Measurements from ENCODE around the gene DSEL.

The DSEL gene

DNA sequence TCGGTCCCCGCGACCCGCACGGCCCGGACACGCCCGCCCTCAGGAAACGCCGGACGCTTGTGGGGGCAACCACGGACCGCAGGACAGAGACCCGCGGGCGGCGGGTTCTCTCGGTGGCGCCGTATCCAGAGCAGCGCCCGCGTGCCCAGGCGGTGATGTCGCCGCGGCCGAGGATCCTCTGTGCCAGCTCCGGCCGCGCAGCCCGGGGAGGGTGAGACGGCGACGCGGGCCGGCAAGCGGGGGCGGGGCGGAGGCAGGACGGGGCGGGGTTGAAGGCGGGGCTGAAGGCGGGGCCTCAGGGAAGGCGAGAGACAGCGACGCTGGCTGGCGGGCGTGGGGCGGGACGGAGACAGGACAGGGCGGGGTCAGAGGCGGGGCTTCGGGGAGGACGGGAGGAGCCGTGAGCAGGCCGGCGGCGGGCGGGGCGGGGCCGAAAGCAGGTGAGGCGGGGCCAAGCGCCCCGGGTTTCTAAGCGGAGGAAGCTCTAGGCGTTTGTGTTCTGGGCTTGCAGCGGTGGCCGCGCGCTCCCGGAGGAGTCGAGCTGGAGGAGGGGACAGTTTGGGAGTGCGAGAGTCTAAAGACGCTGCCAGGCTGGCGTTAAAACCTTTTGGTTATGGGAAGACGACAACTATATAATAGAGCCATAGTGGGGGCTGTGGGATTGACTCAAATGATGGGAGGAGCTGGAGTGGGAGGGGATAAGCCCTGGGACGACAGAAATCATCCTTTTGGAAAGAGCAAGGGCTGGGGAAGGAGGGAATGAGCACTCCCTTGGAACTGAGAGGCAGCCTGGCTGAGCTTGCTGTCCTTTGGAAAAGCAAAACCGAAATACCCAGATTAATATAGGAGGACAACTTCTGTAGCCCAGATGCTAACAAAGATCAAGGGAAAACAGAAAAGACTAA is at the start of gene DSEL:
Gene DSEL, minus strand, starts transcription at position 182 of the 905 bp plus-strand sequence. CDS start 2,112 bp downstream, outside the sequence.
- DNase-seq (ENCODE audit: low read depth): peak; percentile 97
- no peak for TF ChIP-seq CTCF (conservative IDR thresholded peaks at IDR 0.05; ENCODE audit: low read length)
- H3K4me3 ChIP-seq (ENCODE audit: low read length): peak within 1 kb of the TSS; percentile 87

DNA sequence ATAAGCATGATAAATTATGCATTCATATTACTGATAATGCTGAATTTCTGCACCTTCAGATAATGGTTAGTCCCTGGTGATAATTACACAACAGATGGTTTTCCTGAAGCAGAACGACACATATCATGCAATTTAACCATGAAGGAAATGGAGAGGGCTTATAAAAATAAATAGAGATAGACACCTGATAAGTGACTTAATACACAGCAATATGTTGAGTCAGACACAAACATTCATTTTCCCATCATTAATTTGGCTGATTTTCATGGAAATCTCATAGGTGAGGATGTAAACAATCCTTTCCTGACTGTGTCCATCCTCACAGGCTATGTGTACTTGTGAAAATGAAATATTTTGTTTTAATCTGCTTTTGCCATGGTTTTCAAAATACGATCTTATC is 36.9 kb upstream of the DSEL start:
- TF ChIP-seq CTCF (conservative IDR thresholded peaks at IDR 0.05; ENCODE audit: low read length): no peak
- no peak for DNase-seq (ENCODE audit: low read depth)
- no peak overlapping the region for H3K4me3 ChIP-seq (ENCODE audit: low read length)

- no peak overlapping the region for H3K4me3 ChIP-seq (ENCODE audit: low read length)
- TF ChIP-seq CTCF (conservative IDR thresholded peaks at IDR 0.05; ENCODE audit: low read length): no peak
- DNase-seq (ENCODE audit: low read depth): no peak
These were observed 34.5 kb upstream of the DSEL start for GRCh38 chr18:67550872-67551520.

- H3K4me3 ChIP-seq (ENCODE audit: low read length): no peak overlapping the region
- DNase-seq (ENCODE audit: low read depth): no peak
- no peak for TF ChIP-seq CTCF (conservative IDR thresholded peaks at IDR 0.05; ENCODE audit: low read length)
These were observed 33.4 kb upstream of the DSEL start for GRCh38 chr18:67549946-67550345.

- no peak for TF ChIP-seq CTCF (conservative IDR thresholded peaks at IDR 0.05; ENCODE audit: low read length)
- peak; percentile 38 for DNase-seq (ENCODE audit: low read depth)
- no peak overlapping the region for H3K4me3 ChIP-seq (ENCODE audit: low read length)
These were observed 29.2 kb upstream of the DSEL start for GRCh38 chr18:67545681-67546080.

GRCh38 chr18:67540559-67540958 is 24.0 kb upstream of the DSEL start:
- no peak for TF ChIP-seq CTCF (conservative IDR thresholded peaks at IDR 0.05; ENCODE audit: low read length)
- no peak for DNase-seq (ENCODE audit: low read depth)
- H3K4me3 ChIP-seq (ENCODE audit: low read length): no peak overlapping the region

- no peak for DNase-seq (ENCODE audit: low read depth)
- H3K4me3 ChIP-seq (ENCODE audit: low read length): no peak overlapping the region
- TF ChIP-seq CTCF (conservative IDR thresholded peaks at IDR 0.05; ENCODE audit: low read length): no peak
These were observed 15.4 kb upstream of the DSEL start for GRCh38 chr18:67531929-67532328.
